ENCODE results near the gene HEXD. TPM values are rescaled to one million over a fixed set of nuclear protein-coding genes. Genes with fewer than 3 reads are reported as not detected.

HEXD gene
- polyA plus RNA-seq, 1 experiment = 9.1 TPM

GRCh38 chr17:82399601-82400101 lies 18.5 kb upstream of the HEXD start:
- no peak for TF ChIP-seq CTCF (IDR thresholded peaks at IDR 0.05; ENCODE audit: low read depth, low read length)
- no peak overlapping the region for H3K27ac ChIP-seq (ENCODE audit: low read depth, low read length)
- no peak overlapping the region for H3K4me3 ChIP-seq (ENCODE audit: low read depth, low read length)
- ChIA-PET POLR2A (interaction anchor here (0.7 kb wide), 1 partner anchor 99 kb away, joined by 3 read pairs; no protein-coding TSS in a partner anchor), CTCF (interaction anchor here (0.6 kb wide), 1 partner anchor 95 kb away, joined by 3 read pairs; no protein-coding TSS in a partner anchor)
- DNase-seq (ENCODE audit: low read depth, low spot score) = no peak
- no peaks in the 10 kb centered on the region for H3K27me3 ChIP-seq (ENCODE audit: control insufficient read depth, insufficient read depth, low read length)
- no peaks in the 10 kb centered on the region; the same call in 1 of the 2 replicates for H3K9me3 ChIP-seq (ENCODE audit: control insufficient read depth, insufficient read depth, low read length)

- Histone ChIP-seq H3K4me3 (ENCODE audit: low read depth, low read length) (no peak overlapping the region), H3K27me3 (ENCODE audit: control insufficient read depth, insufficient read depth, low read length) (no peaks in the 10 kb centered on the region), H3K27ac (ENCODE audit: low read depth, low read length) (no peak overlapping the region), H3K9me3 (ENCODE audit: control insufficient read depth, insufficient read depth, low read length) (no peaks in the 10 kb centered on the region; the same call in 1 of the 2 replicates)
- no peak for DNase-seq (ENCODE audit: low read depth, low spot score)
- ChIA-PET POLR2A (no interaction called here), CTCF (no interaction called here)
- no peak for TF ChIP-seq CTCF (IDR thresholded peaks at IDR 0.05; ENCODE audit: low read depth, low read length)
Observed at GRCh38 chr17:82400206-82400605, 17.9 kb upstream of the HEXD start.

GRCh38 chr17:82400830-82401229 lies 17.3 kb upstream of the HEXD start:
- DNase-seq (ENCODE audit: low read depth, low spot score) = no peak
- Histone ChIP-seq H3K9me3 (ENCODE audit: control insufficient read depth, insufficient read depth, low read length) (no peaks in the 10 kb centered on the region; the same call in 1 of the 2 replicates), H3K4me3 (ENCODE audit: low read depth, low read length) (no peak overlapping the region), H3K27ac (ENCODE audit: low read depth, low read length) (no peak overlapping the region), H3K27me3 (ENCODE audit: control insufficient read depth, insufficient read depth, low read length) (no peaks in the 10 kb centered on the region)
- POLR2A ChIA-PET = no interaction called here
- TF ChIP-seq CTCF (IDR thresholded peaks at IDR 0.05; ENCODE audit: low read depth, low read length) = no peak
- CTCF ChIA-PET = no interaction called here

- POLR2A ChIA-PET = no interaction called here
- Histone ChIP-seq H3K4me3 (ENCODE audit: low read depth, low read length) (no peak overlapping the region), H3K9me3 (ENCODE audit: control insufficient read depth, insufficient read depth, low read length) (no peaks in the 10 kb centered on the region; the same call in 1 of the 2 replicates), H3K27me3 (ENCODE audit: control insufficient read depth, insufficient read depth, low read length) (no peaks in the 10 kb centered on the region), H3K27ac (ENCODE audit: low read depth, low read length) (no peak overlapping the region)
- DNase-seq (ENCODE audit: low read depth, low spot score) = no peak
- no peak for TF ChIP-seq CTCF (IDR thresholded peaks at IDR 0.05; ENCODE audit: low read depth, low read length)
- CTCF ChIA-PET = no interaction called here
Observed at GRCh38 chr17:82402865-82403264, 15.3 kb upstream of the HEXD start.

GRCh38 chr17:82403662-82404660 lies 14.2 kb upstream of the HEXD start:
- POLR2A ChIA-PET = no interaction called here
- DNase-seq (ENCODE audit: low read depth, low spot score) = no peak
- CTCF ChIA-PET = interaction anchor here (0.6 kb wide), 1 partner anchor 147 kb away, joined by 4 read pairs; no protein-coding TSS in a partner anchor

More at GRCh38 chr17:82403662-82404660, 14.2 kb upstream of the HEXD start:
- no peak overlapping the region for H3K27ac ChIP-seq (ENCODE audit: low read depth, low read length)
- no peaks in the 10 kb centered on the region for H3K27me3 ChIP-seq (ENCODE audit: control insufficient read depth, insufficient read depth, low read length)
- TF ChIP-seq CTCF (IDR thresholded peaks at IDR 0.05; ENCODE audit: low read depth, low read length) = no peak
- no peak overlapping the region for H3K4me3 ChIP-seq (ENCODE audit: low read depth, low read length)
- H3K9me3 ChIP-seq (ENCODE audit: control insufficient read depth, insufficient read depth, low read length) = no peaks in the 10 kb centered on the region; the same call in 1 of the 2 replicates
